Osteocyte (in vitro differentiated cells): ENCODE results near the gene TXNDC12. TPM values are rescaled to one million over a fixed set of nuclear protein-coding genes. Genes with fewer than 3 reads are reported as not detected.

Source experiments
- DNase-seq: peaks from one replicate; pipeline ENCODE4 v3.0.0; 2021; ENCODE audit warnings: mixed read lengths; ENCODE audit not compliant: unreplicated experiment; ENCODE audit errors: extremely low spot score
- H3K27ac Mint-ChIP-seq: one replicate; pipeline ENCODE4 v1.8.0; 2021; ENCODE audit warnings: mild to moderate bottlenecking, mixed read lengths; ENCODE audit not compliant: unreplicated experiment
- H3K27me3 Mint-ChIP-seq: one replicate; pipeline ENCODE4 v1.8.0; 2021; ENCODE audit warnings: mixed read lengths; ENCODE audit not compliant: unreplicated experiment
- H3K36me3 Mint-ChIP-seq: one replicate; pipeline ENCODE4 v1.8.0; 2021; ENCODE audit warnings: mixed read lengths; ENCODE audit not compliant: unreplicated experiment
- H3K4me1 Mint-ChIP-seq: one replicate; pipeline ENCODE4 v1.8.0; 2021; ENCODE audit warnings: mixed read lengths; ENCODE audit not compliant: unreplicated experiment
- H3K4me3 Mint-ChIP-seq: one replicate; pipeline ENCODE4 v1.8.0; 2021; ENCODE audit warnings: mild to moderate bottlenecking, moderate library complexity, mixed read lengths; ENCODE audit not compliant: unreplicated experiment
- H3K9me3 Mint-ChIP-seq: one replicate; pipeline ENCODE4 v1.8.0; 2021; ENCODE audit warnings: mixed read lengths; ENCODE audit not compliant: unreplicated experiment
- CTCF ChIP-seq: fragments of 200-600 bp; sonication (generic); IDR thresholded peaks from 2 replicates; pipeline ENCODE4 v1.5.0; 2021; ENCODE audit warnings: antibody characterized with exemption, mild to moderate bottlenecking, moderate library complexity
- total RNA-seq: library from RNA; stranded (reverse); gene quantifications from 2 replicates; pipeline ENCODE4 v1.2.1, GENCODE V29; 2021

TXNDC12 gene
- total RNA-seq, 1 donor from 2014 or later = 46.6 TPM

GRCh38 chr1:52003877-52004276 is 51.1 kb downstream of the TXNDC12 start:
- H3K4me3 Mint-ChIP-seq = no peak overlapping the region
- no peak for DNase-seq
- H3K27me3 Mint-ChIP-seq = no peaks in the 10 kb centered on the region
- no peaks in the 10 kb centered on the region for H3K9me3 Mint-ChIP-seq
- H3K36me3 Mint-ChIP-seq = no peaks in the 10 kb centered on the region
- no peak for TF ChIP-seq CTCF
- H3K27ac Mint-ChIP-seq = no peak overlapping the region
- peaks cover 31% of the 10 kb centered on the region for H3K4me1 Mint-ChIP-seq

GRCh38 chr1:52002038-52002917 is 52.7 kb downstream of the TXNDC12 start:
- Mint-ChIP-seq H3K4me3 (no peak overlapping the region), H3K27me3 (no peaks in the 10 kb centered on the region), H3K36me3 (no peaks in the 10 kb centered on the region), H3K9me3 (no peaks in the 10 kb centered on the region), H3K4me1 (peaks cover 23% of the 10 kb centered on the region), H3K27ac (no peak overlapping the region)
- DNase-seq = peak; percentile 86
- peak; percentile 94 for TF ChIP-seq CTCF

- no peak for TF ChIP-seq CTCF
- DNase-seq = no peak
- Mint-ChIP-seq H3K9me3 (no peaks in the 10 kb centered on the region), H3K27ac (no peak overlapping the region), H3K4me1 (peaks cover 4% of the 10 kb centered on the region), H3K27me3 (no peaks in the 10 kb centered on the region), H3K4me3 (no peak overlapping the region), H3K36me3 (no peaks in the 10 kb centered on the region)
Observed at GRCh38 chr1:51998701-51999100, 56.3 kb downstream of the TXNDC12 start.

- no peak for DNase-seq
- Mint-ChIP-seq H3K27ac (no peak overlapping the region), H3K27me3 (no peaks in the 10 kb centered on the region), H3K9me3 (no peaks in the 10 kb centered on the region), H3K4me3 (no peak overlapping the region), H3K36me3 (no peaks in the 10 kb centered on the region), H3K4me1 (peaks cover 4% of the 10 kb centered on the region)
- no peak for TF ChIP-seq CTCF
Observed at GRCh38 chr1:51997974-51998382, 57.0 kb downstream of the TXNDC12 start.

GRCh38 chr1:51990478-51990965 is 64.5 kb downstream of the TXNDC12 start, which contains the start of gene RAB3B:
Gene RAB3B (minus strand): TSS chr1:51990700. CDS start chr1:51977117, 13,583 bp downstream.
- Mint-ChIP-seq H3K27me3 (peaks cover 9% of the 10 kb centered on the region), H3K9me3 (no peaks in the 10 kb centered on the region), H3K36me3 (no peaks in the 10 kb centered on the region), H3K27ac (peak within 1 kb of the TSS; percentile 28), H3K4me3 (peak within 1 kb of the TSS; percentile 75), H3K4me1 (peaks cover 12% of the 10 kb centered on the region)
- peak; percentile 92 for DNase-seq
- no peak for TF ChIP-seq CTCF
